ENCODE results near the gene CHIC2.
"Not testable (repeated sequence)": the region's sequence is repeated elsewhere in the genome, so short reads cannot be mapped to it uniquely, and the experiment has no call there.

CHIC2 gene

DNA sequence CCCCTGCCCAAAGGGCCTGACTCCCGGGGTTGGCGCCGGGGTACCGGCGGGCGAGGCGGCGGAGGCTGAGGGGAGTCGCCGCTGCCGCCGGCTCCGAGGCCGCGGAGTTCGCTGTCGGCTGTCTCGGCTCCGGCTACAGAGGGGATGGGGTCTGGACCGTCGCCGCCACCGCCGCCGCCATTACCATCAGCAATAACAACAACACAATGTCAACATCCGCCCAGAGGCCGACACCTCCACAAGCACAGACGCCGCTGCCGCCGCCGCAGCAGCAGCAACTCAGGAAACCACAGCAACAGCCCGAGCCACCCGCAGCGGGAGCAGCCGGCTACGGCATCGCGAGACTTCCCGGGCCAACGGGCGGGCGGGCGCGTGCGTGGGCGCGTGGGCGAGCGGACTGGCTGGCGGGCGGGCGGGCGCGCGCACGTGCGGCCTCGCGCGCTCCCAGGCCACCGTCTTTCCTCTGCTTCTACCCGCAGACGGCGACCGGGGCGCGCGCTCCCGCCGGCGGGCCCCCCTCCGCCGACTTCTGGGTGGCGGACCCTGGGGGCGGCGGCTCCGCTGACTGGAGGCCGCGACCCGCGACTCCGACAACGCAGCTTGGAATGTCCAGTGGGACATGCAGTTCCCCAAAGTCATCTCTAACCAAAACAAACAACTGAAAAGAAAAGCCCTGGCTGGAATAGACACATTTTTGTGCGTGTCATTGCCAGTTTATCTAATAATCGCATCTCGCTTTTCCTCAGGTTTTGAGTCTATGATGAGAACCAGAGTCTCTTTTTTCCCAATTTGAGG, at the start of gene CHIC2:
Gene CHIC2 (minus strand): TSS at position 289 of the 795 bp plus-strand sequence. CDS start 305 bp downstream, outside the sequence.
- peak; percentile 97 for DNase-seq

DNA sequence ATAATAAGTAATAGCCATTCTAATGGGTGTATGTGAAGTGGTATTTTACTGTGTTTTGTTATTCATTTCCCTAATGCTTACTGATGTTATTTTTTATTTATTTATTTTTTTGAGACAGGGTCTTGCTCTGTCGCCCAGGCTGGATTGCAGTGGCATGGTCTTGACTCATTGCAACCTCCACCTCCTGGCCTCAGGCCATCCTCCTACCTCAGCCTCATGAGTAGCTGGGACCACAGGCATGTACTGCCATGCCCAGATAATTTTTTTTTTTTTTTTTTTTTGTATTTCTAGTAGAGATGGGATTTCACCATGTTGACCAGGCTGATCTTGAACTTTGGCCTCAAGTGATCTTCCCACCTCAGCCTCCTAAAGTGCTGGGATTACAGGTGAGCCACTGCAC, 48.8 kb upstream of the CHIC2 start:
- not testable (repeated sequence) for DNase-seq

DNA sequence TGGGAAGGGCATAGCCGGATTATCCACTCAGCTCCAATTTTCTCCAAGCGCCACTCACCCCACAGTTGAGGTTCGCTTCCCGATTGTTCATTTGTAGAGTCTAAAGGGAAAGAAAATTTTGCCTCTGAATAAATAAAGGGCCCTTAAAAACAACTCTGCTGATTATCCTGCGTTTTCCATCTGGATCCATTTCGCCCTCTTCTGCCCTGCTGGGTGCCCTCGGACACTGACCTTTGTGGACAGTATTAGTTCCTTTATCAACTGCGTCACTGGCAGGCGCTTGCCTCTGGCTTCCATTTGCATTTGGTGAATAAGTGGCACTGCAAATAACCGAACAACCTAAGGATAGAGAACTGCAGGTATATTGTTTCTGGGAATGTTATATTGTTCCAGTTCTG, 45.6 kb upstream of the CHIC2 start:
- no peak for DNase-seq

DNA sequence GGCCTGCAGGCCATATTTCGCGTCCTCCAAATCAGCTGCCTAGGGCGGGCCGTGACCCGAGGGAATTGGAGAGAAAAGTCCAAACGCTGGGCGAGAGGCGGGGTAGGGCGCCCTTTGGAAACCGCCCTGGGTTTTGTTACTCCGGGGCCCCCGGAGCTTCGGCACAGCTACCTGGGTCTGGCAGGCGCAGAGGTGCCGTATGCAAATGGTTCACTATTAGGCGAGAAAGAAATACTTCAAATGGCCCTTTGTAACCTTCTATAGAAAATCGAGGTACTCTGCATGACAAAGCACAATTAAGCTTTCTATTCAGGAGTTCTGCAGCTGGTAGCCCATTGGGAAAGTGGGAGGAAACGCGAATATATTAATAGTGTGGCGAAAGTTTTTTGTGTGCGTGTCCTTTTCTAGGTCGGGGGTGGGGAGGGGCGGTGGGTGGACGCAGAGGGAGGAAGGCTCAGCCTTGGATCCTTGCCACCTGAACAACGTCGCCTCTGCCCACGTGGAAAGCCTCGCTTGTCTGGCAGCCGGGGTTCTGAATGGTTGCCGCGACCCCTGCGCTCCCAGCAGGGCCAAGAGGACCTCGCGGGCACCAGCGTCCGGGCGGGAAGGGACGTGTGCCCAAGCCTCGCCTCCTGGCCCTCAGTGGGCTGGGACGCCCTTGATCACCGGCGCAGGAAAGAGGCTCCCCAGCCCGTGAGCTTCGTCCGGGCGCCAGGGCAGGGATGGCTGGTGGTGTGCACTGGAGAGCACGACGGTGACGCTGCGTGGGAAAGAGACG, 45.0 kb upstream of the CHIC2 start:
- no peak for DNase-seq

DNA sequence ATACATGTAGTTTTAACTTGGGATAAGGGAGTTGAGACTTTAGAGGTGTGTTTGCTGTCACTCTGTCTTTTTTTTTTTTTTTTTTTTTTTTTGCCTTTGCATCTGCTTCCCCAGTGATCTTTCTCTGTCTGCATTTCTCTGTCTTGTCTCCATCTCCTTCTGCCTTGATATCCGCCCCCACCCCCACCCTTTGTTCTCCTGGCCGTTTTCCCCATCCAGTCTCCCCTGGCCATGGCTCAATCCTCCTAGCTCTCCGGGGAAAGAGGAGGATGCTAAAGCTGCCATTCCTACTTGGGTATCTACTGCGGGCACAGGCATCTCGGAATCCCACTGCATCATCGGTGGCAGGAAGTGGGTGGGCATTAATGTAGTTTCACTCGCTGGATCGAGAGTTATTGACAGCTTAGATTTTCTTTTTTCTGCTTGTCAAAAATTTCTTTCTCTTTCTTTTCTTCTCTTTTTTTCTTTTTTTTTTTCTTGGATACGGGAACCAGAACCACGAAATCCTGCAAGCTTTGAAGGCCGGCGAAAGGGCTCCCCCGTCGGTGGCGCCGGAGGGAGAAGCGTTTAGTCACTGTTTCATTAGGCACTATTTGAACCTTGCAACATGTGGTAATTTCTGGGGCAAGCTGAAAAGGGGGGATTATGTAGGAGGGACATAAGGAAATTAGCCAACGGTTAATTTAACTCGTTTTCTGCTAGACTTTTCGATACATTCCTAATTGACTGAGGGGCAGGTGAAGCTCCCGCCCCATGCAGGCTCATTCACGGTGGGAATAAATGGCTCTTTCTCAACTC, 43.7 kb upstream of the CHIC2 start:
- DNase-seq = no peak

DNA sequence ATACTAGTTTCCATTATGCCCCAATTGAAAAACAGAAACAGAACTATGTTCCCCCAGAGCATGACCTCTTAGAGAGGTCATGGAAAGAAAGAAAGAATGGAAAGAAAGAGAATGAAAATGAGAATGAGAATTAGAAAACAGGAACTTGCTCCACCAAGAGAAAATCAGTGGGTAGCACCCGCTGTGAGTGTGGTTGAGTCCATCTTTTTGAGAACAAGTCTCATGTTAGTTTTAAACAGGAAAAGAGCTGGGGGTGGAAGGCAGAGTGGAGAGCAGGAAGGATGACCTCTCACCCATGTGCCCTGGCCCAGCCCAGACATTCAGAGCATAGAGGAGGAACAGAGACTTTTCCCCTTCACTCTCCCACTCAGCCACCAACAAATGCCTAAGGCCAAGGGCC, 40.5 kb upstream of the CHIC2 start:
- no peak for DNase-seq

DNA sequence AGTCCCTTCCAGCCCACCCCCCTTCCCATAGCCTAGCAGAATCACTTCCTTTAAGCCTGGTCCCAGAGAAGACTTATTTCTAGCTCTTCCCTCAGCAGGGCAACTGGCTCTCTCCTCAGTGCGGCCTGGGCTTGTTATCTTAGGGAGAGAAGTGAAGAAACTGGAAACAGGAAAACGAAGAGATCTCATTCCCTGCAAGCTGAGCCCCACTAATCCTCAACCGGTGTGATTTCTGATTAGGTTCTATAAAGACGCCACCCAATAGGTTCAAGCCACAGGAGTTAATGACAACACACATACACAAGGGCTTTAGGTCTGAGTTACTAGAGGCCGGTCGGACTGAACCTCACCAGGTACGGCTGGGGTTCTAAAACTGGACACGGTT, 38.8 kb upstream of the CHIC2 start:
- DNase-seq = no peak

DNA sequence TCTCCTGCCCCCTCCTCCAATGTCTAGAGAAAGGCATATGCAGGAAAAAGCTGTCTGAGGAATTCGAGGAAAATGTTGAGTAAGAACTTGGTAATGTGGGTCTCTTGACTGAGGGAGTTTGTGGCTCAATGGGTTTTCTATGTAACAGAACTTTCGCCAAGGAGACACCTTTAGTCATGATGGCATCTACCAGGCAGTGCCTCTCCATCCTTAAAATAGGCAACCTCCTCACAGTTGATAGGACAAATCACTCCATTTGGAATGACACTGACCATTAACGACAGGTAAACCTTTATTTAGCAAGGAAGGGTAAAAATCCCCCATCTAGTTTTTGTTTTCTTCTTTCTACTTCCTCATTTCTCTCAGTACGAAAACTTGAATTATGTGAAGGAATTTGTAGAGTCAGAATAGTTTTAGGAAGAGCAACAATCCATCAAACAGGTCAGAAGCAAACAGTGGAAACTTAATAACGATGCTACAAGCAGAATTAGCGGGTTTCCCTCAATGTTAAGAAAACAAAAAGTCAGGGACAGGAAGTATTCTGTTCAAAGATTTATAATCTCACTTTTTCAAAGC, 38.2 kb upstream of the CHIC2 start:
- no peak for DNase-seq

DNA sequence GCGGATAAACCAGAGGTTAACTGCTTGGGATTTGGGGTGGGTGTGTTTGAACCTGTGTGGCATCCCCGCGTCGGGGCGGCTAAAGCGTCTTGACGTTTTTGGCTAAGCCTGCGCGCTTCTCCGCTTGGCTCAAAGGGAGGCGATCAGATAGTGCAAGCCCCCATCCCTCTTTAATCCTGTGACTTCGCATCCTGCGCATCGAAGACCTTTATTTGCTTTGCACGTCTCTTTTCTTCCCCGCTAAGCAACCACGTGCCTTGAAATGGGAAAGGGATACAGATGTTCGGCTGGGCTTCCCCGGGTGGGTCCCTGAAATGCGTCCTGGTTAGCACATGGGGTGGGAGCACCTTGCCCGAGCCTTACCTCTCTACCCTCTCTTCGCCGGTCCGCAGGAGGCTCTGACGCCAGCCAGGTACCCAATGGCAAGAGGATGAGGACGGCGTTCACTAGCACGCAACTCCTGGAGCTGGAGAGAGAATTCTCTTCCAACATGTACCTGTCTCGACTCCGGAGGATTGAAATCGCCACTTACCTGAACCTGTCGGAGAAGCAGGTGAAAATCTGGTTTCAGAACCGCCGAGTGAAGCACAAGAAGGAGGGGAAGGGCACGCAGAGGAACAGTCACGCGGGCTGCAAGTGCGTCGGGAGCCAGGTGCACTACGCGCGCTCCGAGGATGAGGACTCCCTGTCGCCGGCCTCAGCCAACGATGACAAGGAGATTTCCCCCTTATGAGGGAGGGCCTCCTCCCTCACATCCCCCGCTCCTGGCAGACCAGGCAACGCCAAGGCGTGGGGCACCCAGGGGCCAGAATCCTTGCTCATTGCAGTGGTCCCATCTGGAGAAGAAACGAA, 37.0 kb upstream of the CHIC2 start:
- DNase-seq = no peak

DNA sequence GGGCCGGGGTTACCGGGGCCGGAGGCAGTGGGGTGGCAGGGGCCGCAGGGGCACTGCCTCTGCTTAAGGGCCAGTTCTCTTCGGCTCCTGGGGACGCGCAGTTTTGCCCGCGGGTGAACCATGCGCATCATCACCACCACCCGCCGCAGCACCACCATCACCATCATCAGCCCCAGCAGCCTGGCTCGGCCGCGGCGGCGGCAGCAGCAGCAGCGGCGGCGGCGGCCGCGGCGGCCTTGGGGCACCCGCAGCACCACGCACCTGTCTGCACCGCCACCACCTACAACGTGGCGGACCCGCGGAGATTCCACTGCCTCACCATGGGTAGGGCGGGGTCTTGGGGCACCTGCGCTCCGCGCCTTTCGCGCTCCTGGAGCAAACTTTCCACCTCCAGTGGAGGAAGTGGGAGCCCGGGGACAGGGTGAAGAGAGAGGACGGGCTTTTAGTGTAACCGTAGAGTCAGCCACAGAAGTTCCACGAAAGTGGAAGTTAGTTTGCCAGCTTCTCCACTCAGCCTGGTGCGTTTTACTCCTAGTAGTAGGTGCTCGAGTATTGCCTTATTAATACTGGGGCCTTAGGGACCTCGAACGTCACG, 36.3 kb upstream of the CHIC2 start:
- peak; percentile 65 for DNase-seq

DNA sequence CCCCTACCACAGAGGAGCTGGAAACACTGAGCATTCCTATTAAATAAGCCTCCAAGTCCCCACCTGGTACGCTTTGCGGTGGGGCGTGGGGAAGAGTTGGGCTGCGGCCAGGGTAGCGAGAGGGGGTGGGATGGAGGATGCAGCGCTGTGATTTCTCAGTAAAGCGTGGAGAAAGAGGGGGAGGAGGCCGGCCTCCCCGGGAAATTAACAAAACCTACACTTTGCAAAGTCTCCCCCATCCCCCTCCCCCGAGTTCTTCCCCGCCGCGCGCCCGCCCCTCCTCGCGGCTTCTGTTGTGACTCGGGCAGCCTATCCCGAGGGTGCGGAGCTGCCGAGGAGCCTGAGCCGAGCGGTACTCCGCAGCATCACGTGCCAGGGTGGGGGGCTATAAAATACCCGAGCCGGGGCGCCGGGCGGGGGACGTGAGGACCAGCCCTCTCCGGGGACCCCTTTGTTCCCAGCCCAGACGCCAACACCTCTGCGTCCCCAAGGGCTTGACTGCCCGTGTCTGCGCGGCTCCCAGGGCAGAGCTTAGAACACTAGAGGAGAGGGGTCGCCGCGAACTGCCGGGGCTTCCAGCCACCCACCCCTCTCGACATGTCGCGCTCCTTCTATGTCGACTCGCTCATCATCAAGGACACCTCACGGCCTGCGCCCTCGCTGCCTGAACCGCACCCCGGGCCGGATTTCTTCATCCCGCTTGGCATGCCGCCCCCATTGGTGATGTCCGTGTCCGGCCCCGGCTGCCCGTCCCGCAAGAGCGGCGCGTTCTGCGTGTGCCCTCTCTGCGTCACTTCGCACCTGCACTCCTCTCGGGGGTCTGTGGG, 35.6 kb upstream of the CHIC2 start, which contains the start of gene GSX2:
Gene GSX2 (plus strand): TSS at position 416 of the 827 bp plus-strand sequence. CDS start 182 bp downstream, at position 598.
- DNase-seq = no peak

DNA sequence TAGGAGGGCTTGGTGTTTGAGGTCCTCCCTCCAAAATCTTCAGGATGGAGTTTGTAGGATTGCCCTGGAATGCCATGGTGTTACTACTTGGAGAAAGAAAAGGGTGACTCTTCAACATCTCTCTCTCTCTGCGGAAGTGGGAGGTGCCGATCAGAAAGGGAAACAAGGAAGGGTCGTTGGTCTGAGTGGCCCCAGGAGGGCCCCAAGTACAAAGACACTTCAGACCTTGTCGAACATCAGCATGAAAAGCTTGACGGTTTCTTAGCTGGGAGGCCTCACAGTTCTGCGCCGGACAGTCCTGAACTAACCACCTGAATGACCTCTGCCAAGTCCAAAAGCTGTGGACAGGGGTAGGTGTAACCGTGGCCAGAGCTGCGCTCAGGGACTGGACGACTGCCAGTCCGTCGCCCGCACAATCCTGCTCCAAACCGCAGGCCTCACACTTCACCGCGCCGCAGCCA, 34.9 kb upstream of the CHIC2 start:
- no peak for DNase-seq

DNA sequence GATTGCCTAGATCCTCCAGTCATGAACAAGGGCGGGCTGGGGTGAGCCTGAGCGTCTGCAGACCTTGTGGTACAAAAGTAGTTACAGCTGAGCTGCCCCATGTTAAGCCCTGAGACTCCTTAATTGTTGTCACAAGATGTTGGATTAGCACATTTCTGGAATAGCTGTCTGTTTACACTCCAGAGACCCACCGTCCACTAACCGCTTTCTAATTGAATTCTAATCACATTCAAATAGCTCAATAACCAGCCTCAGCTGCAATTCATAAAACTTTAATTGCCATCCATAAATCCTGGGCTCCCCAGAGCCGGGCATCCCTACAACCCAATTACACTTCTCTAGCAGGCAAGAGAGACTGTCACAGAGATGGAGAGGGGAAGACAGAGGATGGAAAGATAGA, 34.0 kb upstream of the CHIC2 start:
- DNase-seq = no peak

DNA sequence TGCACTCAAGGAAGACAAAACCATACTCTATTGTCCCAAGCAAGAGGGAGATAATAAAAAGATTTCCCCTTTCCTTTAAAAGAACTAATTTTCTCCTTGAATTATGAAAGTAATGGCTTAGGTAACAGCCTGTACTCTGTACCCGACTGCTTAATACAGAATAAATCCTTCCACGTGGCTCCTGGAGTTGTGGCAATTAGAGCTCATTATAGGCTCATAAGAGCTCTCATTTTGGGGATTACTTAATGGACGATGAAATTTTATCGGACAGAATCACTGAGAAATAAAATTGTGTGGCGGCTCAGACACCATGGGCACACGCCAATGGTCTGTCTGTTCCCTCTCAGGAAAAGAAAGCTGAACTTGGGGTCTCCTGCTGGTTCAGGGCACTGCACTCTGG, 32.7 kb upstream of the CHIC2 start:
- no peak for DNase-seq

DNA sequence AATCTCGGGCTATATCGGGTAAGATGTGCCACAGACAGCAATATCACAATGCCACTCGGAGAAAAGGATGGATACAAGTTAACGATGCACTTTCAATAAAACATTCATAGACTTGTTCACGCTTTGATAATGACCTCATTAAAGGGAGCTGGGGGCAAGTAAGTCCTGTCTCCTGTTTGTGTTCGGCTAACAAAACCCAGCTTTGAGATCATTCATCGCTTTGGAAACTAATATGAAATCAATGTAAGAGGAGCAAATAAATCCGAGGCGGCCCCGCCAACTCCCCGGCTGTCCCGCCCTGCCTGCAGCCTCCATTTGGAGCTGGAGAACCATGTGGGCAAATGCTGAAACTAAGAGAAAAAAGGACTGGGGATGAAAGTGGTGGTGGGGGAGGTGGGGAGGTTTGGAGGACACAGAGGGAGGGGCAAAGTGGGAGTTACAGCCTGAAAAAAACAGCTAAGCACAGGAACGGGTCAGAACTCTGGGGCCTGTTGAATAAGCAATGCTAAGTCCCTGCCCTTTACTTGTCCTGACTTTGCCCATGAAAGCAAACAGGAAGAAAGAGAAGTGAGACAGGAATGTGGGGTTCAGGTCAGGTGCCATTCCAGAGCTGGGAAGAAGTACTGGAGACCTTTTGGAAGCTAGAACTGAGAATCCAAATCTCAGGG, 32.0 kb upstream of the CHIC2 start:
- DNase-seq = no peak

DNA sequence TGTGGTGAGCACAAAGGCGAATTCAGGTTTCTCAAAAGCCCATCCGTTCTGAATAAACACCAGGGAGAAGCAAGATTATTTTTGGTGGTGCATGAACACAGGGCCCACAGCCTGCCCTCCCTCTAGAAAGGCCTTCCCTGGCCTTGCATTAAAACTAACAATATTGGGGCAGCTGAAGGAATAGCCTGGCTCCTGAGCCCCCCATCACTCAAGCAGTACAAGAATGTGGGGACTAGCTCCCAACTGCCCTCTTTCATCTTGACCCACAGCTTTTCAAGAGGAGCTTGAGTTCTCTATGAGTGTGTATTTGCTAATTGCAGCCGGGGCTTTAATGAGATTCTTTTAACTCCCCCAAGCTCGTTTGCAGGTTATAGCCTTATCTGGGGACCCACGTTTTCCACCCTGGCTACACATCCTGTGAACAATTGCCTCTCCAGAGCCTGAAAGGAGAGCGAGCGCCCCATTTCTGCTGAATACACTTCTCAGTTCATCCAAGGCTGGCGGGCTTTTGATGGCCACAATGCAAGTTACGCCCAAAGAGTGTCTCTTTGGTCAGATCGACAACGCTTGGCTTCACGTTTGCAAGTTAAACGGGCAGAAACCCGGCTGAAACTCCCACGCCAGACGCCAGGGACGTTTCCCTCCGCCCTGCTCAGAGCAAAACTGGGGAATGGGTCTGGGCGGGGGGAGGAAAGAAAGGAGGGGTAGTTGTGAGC, 30.9 kb upstream of the CHIC2 start:
- DNase-seq = no peak

DNA sequence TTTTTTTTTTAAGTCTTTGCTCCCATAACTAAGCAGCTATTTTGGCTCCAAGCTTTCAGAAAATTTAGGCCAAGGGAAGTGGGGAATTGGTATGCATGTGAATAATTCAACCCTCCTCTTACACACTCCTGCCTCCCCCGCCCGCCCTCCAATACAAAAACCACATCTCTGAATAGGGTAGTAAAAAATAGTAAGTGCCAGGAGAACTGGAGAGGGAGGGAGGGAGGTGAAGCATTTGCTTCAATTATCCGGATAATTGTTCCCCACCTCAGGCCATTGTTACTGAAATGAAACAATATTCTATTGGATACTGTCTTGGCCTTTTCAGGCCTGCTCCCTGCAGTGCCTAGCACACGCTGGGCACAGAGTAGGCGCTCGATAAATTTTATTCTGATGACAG, 30.0 kb upstream of the CHIC2 start:
- DNase-seq = no peak

DNA sequence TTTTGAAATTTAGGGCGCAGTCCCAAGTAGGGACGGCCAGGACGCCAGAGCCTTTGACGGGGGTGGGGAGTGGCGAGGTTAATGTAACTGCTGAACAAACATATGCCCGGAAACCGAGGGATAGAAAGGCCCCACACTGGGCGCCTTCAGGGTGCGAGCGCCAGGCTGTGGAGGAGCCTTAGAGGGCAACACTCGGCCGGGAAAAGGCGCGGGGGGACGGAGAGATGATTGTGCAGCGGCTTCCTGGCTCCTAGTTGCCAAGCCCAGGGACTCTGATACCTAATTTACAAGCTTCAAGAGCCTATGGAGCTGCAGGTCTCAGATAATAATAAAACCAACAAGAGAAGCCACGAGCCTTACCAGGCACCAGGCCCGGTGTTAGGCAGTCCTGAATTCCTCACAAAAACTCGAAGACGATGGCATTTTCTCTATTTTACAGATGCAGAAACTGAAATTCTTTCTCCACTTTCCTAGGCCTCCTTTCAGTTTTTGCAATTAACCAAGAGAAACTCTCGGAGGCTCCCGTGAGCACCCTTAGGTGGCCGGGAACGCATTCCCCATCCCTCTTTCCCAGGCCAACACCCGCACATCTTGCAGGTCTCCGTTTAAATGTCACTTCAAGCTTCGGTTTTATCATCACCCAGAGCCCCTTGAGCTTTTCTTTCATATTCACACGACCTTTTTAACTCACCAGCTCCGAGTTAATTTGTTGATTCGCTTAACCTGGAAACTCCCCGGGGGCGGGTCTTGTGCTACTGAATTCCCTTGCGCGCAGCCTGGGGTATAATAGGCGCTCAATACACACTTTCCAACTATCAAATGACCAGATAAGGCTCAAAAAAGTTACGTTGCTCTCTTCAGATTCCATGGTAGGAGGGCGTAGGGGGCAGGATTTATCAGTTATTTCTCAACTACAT, 29.2 kb upstream of the CHIC2 start:
- DNase-seq = peak; percentile 68
